Skeletal muscle satellite cell (primary cell): ENCODE measurements around the gene SCAMP2.
A peak's percentile ranks its signal among the peaks of the same experiment; 100 is the strongest.

Experiments used
- H3K27me3 ChIP-seq: 2 replicates; pipeline ENCODE4 v1.7.0; 2013; ENCODE audit warnings: low read length; ENCODE audit not compliant: control insufficient read depth, insufficient read depth
- H3K36me3 ChIP-seq: 2 replicates; pipeline ENCODE4 v1.7.0; 2013; ENCODE audit warnings: mild to moderate bottlenecking, control low read depth, low read length; ENCODE audit not compliant: insufficient read depth
- H3K4me1 ChIP-seq: 2 replicates; pipeline ENCODE4 v1.7.0; 2013; ENCODE audit warnings: low read length; ENCODE audit not compliant: control insufficient read depth, insufficient read depth
- H3K4me2 ChIP-seq: 2 replicates; pipeline ENCODE4 v1.7.0; 2013; ENCODE audit warnings: mild to moderate bottlenecking, low read length
- H3K4me3 ChIP-seq: 2 replicates; pipeline ENCODE4 v1.7.0; 2013; ENCODE audit warnings: low read length
- H3K9ac ChIP-seq: 2 replicates; pipeline ENCODE4 v1.7.0; 2013; ENCODE audit warnings: mild to moderate bottlenecking, low read depth, low read length, moderate library complexity
- H3K9me3 ChIP-seq: replicated peaks from 2 replicates; pipeline ENCODE4 v1.7.0; 2013; ENCODE audit warnings: mild to moderate bottlenecking, control low read depth, low read length

Gene SCAMP2

DNA sequence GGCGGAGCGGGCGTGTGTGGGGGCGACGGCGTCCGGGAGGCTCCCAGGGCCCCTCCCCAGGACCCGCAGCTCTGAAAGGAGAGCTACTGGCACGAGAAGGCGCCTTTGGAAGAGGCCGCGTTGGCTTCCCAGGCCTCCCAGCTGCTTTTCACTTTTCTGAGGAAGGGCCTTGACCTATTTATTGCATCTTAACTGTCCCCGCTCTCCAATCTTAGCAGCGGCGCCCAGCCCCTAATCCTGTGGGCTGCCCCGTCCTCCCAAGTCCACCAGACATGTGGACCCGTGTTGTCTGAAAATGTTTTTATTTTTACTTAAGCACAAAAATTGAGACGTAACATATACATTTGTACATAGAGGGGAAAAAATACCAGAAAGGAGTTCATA is 29.7 kb downstream of the SCAMP2 start:
- Histone ChIP-seq H3K27me3 (no peaks in the 10 kb centered on the region), H3K9me3 (no peaks in the 10 kb centered on the region), H3K4me1 (peaks cover 13% of the 10 kb centered on the region), H3K36me3 (peaks cover 34% of the 10 kb centered on the region), H3K4me2 (peak overlapping the region; percentile 99), H3K4me3 (peak overlapping the region; percentile 97), H3K9ac (peak overlapping the region; percentile 91)

DNA sequence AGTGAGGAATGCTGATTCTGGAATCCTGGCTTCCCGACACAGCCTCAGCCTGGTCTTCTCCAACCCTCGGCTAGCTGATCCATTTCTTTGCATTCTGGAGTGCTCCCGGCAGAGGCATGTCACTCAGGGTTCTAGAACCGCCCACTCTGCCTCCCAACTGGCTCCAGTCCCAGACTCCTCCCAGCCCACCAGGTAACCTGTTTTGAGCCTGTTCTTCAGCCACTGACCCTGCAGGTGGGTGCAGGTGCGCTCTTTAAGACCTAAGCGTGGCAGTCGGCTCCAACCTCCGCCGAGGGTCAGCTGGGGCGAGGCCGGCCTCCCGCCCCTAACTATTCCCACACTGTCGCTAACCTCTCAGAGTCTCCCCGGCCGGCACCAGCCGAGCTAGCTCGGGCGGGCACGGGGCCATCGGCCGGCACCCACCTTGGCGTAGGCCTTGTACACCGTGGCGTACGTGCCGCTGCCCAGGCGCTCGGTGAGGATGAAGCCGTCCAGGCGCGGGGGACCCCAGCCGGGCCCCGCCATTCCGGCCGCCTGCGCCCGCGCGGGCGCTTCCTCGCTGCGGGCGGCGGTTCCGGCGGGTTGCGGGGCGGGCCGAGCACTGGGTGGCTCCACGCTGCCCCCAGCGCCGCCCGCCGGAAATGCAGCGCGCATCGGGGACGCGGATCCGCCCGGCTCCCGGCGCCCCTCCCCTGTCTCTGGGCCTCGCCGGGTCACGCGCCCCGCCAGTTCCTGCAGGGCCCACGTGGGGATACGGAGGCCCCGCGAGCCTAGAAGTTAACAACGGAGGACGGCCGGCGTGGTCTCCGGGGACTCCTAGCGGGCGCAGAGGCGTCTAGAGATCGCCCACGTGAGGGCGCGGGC is 30.4 kb downstream of the SCAMP2 start, which contains the start of gene ULK3:
TSS of gene ULK3 (minus strand) at position 576 of the 864 bp plus-strand sequence. CDS start at position 525, 51 bp downstream.
- Histone ChIP-seq H3K4me3 (peak within 1 kb of the TSS; percentile 97), H3K9me3 (no peaks in the 10 kb centered on the region), H3K4me1 (peaks cover 13% of the 10 kb centered on the region), H3K9ac (peak within 1 kb of the TSS; percentile 91), H3K27me3 (no peaks in the 10 kb centered on the region), H3K36me3 (peaks cover 29% of the 10 kb centered on the region), H3K4me2 (peak within 1 kb of the TSS; percentile 99)

- Histone ChIP-seq H3K9me3 (no peaks in the 10 kb centered on the region), H3K4me3 (peak overlapping the region; percentile 97), H3K4me1 (peaks cover 13% of the 10 kb centered on the region), H3K9ac (peak overlapping the region; percentile 91), H3K27me3 (no peaks in the 10 kb centered on the region), H3K4me2 (peak overlapping the region; percentile 99), H3K36me3 (peaks cover 24% of the 10 kb centered on the region)
These were observed 31.2 kb downstream of the SCAMP2 start for GRCh38 chr15:74841891-74842373.

DNA sequence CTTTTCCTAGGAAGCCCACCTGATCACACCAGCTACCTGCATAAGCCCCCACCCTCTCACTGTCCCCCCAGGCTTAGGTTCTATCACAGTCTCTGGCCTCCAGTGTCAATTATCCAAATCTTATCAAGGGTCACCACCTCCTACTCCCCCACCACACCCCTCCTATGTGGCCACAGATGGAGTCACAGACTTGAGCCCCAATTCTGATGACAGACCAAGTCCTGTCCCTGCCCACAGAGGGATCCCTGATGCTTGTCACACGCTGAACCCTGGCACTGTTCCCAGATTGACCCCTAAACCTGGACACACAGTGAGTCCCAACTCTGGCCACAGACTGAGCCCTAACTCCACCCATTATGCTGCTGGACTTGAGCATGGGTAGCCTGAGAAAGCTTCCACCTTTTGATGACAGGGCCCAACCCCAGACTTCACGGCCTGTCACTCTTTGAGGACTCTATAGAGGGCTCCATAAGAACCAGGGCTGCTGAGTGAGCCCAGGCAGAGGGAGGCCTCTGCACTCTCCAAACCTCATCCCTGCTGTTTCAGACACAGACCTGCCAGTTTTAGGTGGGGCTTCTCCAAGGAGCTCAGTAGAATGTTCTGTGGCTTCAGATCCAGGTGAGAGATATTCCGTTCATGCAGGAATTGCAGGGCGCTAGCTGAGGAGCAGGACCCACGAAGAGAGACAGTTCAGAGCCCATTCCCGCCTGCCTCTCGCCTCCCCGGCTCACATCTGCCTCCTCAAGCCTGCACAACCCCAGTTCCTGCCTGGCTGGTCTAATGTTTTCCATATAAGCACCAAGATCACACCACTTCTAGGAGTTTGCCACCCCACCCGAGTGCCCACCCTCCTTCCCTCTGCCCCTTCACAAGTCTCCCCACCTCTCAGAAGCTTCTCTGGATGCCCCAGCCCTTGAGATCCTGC is 32.1 kb downstream of the SCAMP2 start:
- Histone ChIP-seq H3K4me2 (no peak overlapping the region), H3K36me3 (peaks cover 24% of the 10 kb centered on the region)

DNA sequence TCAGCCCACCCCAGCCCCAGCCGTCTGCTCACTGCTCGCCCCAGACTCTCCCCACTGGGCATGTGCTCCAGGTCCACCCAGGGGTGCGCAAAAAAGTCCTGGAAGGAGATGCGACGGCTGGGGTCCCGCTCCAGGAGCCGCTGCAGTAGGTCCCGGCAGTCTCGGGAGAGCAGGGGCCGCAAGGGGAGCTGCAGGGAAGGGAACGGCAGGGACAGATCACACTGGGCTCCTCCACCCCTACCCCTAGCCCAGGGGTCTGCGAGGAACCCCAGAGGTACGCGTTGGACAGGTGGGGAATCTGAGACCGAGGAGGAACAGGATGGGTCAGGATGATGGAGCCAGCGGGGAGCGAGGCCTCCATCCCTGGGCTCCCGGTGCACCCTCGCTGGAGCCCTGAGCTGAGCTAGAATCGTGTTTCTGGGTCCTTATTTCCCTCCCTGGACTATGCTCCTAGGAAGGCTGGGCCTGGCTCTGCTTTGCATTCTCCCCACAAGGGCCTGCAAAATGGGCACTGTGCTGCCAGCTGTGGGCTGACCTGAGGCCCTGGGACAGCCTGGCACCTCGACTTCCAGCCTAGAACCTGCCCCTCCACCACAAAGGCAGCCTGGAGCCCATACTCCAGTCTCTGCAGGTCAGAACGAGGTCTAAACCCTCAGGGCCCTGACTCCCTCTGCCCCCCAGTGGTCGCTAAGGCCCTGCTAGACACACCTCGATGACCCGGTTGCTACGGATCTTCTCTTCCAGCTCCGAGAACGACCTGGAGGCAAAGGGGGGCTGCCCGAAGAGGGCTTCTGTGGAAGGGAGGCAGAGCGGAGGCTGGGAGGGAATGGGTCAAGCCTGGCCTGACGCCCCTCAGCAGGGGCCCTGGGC is 33.4 kb downstream of the SCAMP2 start:
- Histone ChIP-seq H3K27me3 (no peaks in the 10 kb centered on the region), H3K9ac (no peak overlapping the region), H3K4me2 (no peak overlapping the region), H3K36me3 (peaks cover 18% of the 10 kb centered on the region), H3K4me1 (peaks cover 13% of the 10 kb centered on the region), H3K4me3 (no peak overlapping the region), H3K9me3 (no peaks in the 10 kb centered on the region)

More for the DNA sequence above, 32.1 kb downstream of the SCAMP2 start:
- no peaks in the 10 kb centered on the region for H3K27me3 ChIP-seq
- no peaks in the 10 kb centered on the region for H3K9me3 ChIP-seq
- H3K4me3 ChIP-seq = no peak overlapping the region
- peaks cover 13% of the 10 kb centered on the region for H3K4me1 ChIP-seq
- H3K9ac ChIP-seq = no peak overlapping the region

- H3K36me3 ChIP-seq = peaks cover 12% of the 10 kb centered on the region
- H3K9me3 ChIP-seq = no peaks in the 10 kb centered on the region
- no peaks in the 10 kb centered on the region for H3K27me3 ChIP-seq
- H3K4me1 ChIP-seq = peaks cover 13% of the 10 kb centered on the region
- H3K4me3 ChIP-seq = no peak overlapping the region
- H3K9ac ChIP-seq = no peak overlapping the region
- no peak overlapping the region for H3K4me2 ChIP-seq
These were observed 34.2 kb downstream of the SCAMP2 start for GRCh38 chr15:74838746-74839525.

GRCh38 chr15:74838137-74838516 is 35.0 kb downstream of the SCAMP2 start:
- Histone ChIP-seq H3K9me3 (no peaks in the 10 kb centered on the region), H3K4me1 (peaks cover 5% of the 10 kb centered on the region), H3K27me3 (no peaks in the 10 kb centered on the region), H3K36me3 (peaks cover 12% of the 10 kb centered on the region), H3K4me3 (no peak overlapping the region), H3K9ac (no peak overlapping the region), H3K4me2 (no peak overlapping the region)

- no peak overlapping the region for H3K4me3 ChIP-seq
- H3K4me1 ChIP-seq = peaks cover 5% of the 10 kb centered on the region
- H3K27me3 ChIP-seq = no peaks in the 10 kb centered on the region
- no peak overlapping the region for H3K4me2 ChIP-seq
- H3K9me3 ChIP-seq = no peaks in the 10 kb centered on the region
- H3K36me3 ChIP-seq = peaks cover 12% of the 10 kb centered on the region
- H3K9ac ChIP-seq = no peak overlapping the region
These were observed 35.6 kb downstream of the SCAMP2 start for GRCh38 chr15:74837482-74838136.

DNA sequence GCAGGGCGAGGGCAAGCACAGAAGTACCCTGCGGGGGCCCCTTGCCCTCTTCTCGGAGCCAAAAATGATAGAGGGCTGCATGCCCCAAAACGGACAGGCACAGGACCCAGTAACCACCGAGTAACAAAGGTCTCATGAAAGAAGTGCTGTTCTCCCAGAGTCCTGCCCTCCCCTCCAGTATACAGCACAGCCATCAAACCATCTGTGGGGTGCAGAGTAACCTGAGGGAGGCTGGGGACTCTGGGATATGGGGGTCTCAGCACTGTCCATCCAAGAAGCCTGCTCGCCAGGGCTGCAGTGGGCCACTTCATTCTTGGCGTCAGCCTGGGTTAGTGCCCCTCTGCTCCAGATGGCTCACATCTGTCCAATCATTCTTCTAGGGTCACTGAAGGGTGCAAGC is 36.3 kb downstream of the SCAMP2 start:
- Histone ChIP-seq H3K9me3 (no peaks in the 10 kb centered on the region), H3K36me3 (peaks cover 12% of the 10 kb centered on the region), H3K4me3 (no peak overlapping the region), H3K9ac (no peak overlapping the region), H3K4me2 (no peak overlapping the region), H3K4me1 (peaks cover under 1% of the 10 kb centered on the region), H3K27me3 (no peaks in the 10 kb centered on the region)

- Histone ChIP-seq H3K4me1 (no peaks in the 10 kb centered on the region), H3K9ac (no peak overlapping the region), H3K36me3 (peaks cover 7% of the 10 kb centered on the region), H3K27me3 (no peaks in the 10 kb centered on the region), H3K9me3 (no peaks in the 10 kb centered on the region), H3K4me2 (no peak overlapping the region), H3K4me3 (no peak overlapping the region)
These were observed 37.8 kb downstream of the SCAMP2 start for GRCh38 chr15:74835312-74835823.
